Right lobe of liver (tissue), 6 donors: Measurements from ENCODE around the gene SOX18. TPM values are rescaled to one million over a fixed set of nuclear protein-coding genes. Genes with fewer than 3 reads are reported as not detected.
"Not testable (repeated sequence)": the region's sequence is repeated elsewhere in the genome, so short reads cannot be mapped to it uniquely, and the experiment has no call there.

Experiments
- ATAC-seq, 4 donors: fragments of 200-7000 bp; cut with Tn5 transposase; one replicate each; pipeline ENCODE4 v1.9.1; 2020; ENCODE audit warnings: mild to moderate bottlenecking in 4 of 4, moderate library complexity in 4 of 4
- DNase-seq, 3 donors: peaks; one replicate each; pipeline ENCODE4 v3.0.0-alpha.2; 2020
- H3K27ac ChIP-seq, 3 donors: fragments of 200-600 bp; one replicate each; pipeline ENCODE4 v1.8.0; 2022
- H3K27me3 ChIP-seq, 2 donors: fragments of 200-600 bp; one replicate each; pipeline ENCODE4 v1.8.0; 2022
- H3K36me3 ChIP-seq, 4 donors: fragments of 200-600 bp; sonication (generic) in 1 of 4; one replicate each; pipeline versions ENCODE4 v1.5.1 to v1.8.0; 2017 to 2022; ENCODE audit warnings: control low read depth in 1 of 4
- H3K4me1 ChIP-seq, 4 donors: fragments of 200-600 bp; sonication (generic) in 1 of 4; one replicate each; pipeline versions ENCODE4 v1.5.1 to v1.8.0; 2017 to 2022; ENCODE audit warnings: control low read depth in 1 of 4
- H3K4me3 ChIP-seq, 3 donors: fragments of 200-600 bp; one replicate each; pipeline ENCODE4 v1.8.0; 2022
- H3K9me3 ChIP-seq, 4 donors: fragments of 200-600 bp; sonication (generic) in 1 of 4; one replicate each; pipeline versions ENCODE4 v1.5.1 to v1.8.0; 2017 to 2022; ENCODE audit warnings: control low read depth in 1 of 4
- CTCF ChIP-seq, 4 donors: fragments of 200-600 bp in 3 of 4; fragments of 450-650 bp in 1 of 4; IDR thresholded peaks; one replicate each; pipeline versions ENCODE4 v1.5.1 to v1.8.0; 2016 to 2022; ENCODE audit warnings: antibody characterized with exemption in 4 of 4, mild to moderate bottlenecking in 2 of 4
- POLR2A ChIP-seq: fragments of 450-650 bp; IDR thresholded peaks from one replicate; pipeline ENCODE4 v1.6.1; 2017; ENCODE audit warnings: antibody characterized with exemption, mild to moderate bottlenecking
- WGBS: methylation state at CpG from one replicate; pipeline ENCODE4 v1.1.6; 2018; ENCODE audit warnings: low coverage, low lambda C conversion rate; ENCODE audit not compliant: insufficient coverage; ENCODE audit errors: missing lambda C conversion rate; 5-methylcytosine and 5-hydroxymethylcytosine counted together
- intact Hi-C, 2 donors: fragments of 100-400 bp; cut with DNase I; formaldehyde crosslinking; loops; one replicate each; pipeline versions ENCODE4 v1.11.2 to v1.14.1; 2022
- total RNA-seq, 6 experiments: library from RNA; depleted of rRNA in 2 of 6; stranded (reverse); fragments of >200 nt in 2 of 6; fragmentation: NEBNext Ultra II Directional in 3 of 6; extraction: Animal tissue kit (Norgen Biotek cat#: 25700) in 3 of 6; gene quantifications; one replicate each; pipeline versions ENCODE4 v1.1.0 to v1.2.4, GENCODE V29; 2016 to 2023
- donor health status: DM: no; HTN: yes; CAD: no.
- donor health status: DM: no; HTN: no; CAD: no.
- donor health status: DM: no; HTN: no; CAD: no.
- donor health status: DM: no; HTN: yes; CAD: no.
- donor health status: DM: no; HTN: yes; CAD: no.

The SOX18 gene
- total RNA-seq, 6 experiments from 2014 or later: 4.1 to 7.8 (median 5.6) TPM

GRCh38 chr20:64091340-64091739 is 41.9 kb upstream of the SOX18 start:
- ATAC-seq: no peak
- no peak for DNase-seq
- H3K27me3 ChIP-seq: no peaks in the 10 kb centered on the region
- TF ChIP-seq POLR2A (no peak), CTCF (IDR thresholded peaks at IDR 0.05) (no peak)
- H3K27ac ChIP-seq: no peak overlapping the region
- H3K9me3 ChIP-seq: no peaks in the 10 kb centered on the region
- H3K36me3 ChIP-seq: no peaks in the 10 kb centered on the region
- no peak overlapping the region for H3K4me3 ChIP-seq
- no CpG with 5 or more reads among the region's 19 CpGs for WGBS
- intact Hi-C loops: no loop called here
- no peaks in the 10 kb centered on the region for H3K4me1 ChIP-seq

- no peak overlapping the region for H3K27ac ChIP-seq
- ATAC-seq (peak in 1 of 4 donors; percentile 10), DNase-seq (no peak)
- no peaks in the 10 kb centered on the region for H3K36me3 ChIP-seq
- intact Hi-C loops: no loop called here
- 53% methylated on average over 4 of the region's 10 CpGs for WGBS
- H3K4me1 ChIP-seq: no peaks in the 10 kb centered on the region
- TF ChIP-seq POLR2A (no peak), CTCF (IDR thresholded peaks at IDR 0.05) (no peak)
- H3K27me3 ChIP-seq: no peaks in the 10 kb centered on the region
- no peaks in the 10 kb centered on the region for H3K9me3 ChIP-seq
- H3K4me3 ChIP-seq: no peak overlapping the region
Measured at GRCh38 chr20:64090165-64090564, 40.7 kb upstream of the SOX18 start.

- ATAC-seq, intact Hi-C loops, H3K4me3 ChIP-seq, H3K4me1 ChIP-seq, H3K36me3 ChIP-seq, H3K27ac ChIP-seq, DNase-seq, H3K9me3 ChIP-seq: not testable (repeated sequence)
- H3K27me3 ChIP-seq: peaks cover 0 to 12% of the 10 kb centered on the region in 2 donors
Measured at GRCh38 chr20:64088586-64088985, 39.1 kb upstream of the SOX18 start.

- WGBS: 94% methylated on average over 10 of the region's 36 CpGs
- H3K36me3 ChIP-seq, ATAC-seq, intact Hi-C loops, DNase-seq, H3K4me3 ChIP-seq, H3K27ac ChIP-seq, H3K9me3 ChIP-seq: not testable (repeated sequence)
- peaks cover 0 to 12% (median 1%) of the 10 kb centered on the region in 4 donors for H3K4me1 ChIP-seq
- peaks cover 0 to 12% of the 10 kb centered on the region in 2 donors for H3K27me3 ChIP-seq
Measured at GRCh38 chr20:64087226-64087825, 37.9 kb upstream of the SOX18 start.

GRCh38 chr20:64086801-64087200 is 37.4 kb upstream of the SOX18 start:
- Histone ChIP-seq H3K9me3 (no peaks in the 10 kb centered on the region), H3K4me1 (peaks cover 0 to 12% (median 1%) of the 10 kb centered on the region in 4 donors), H3K27me3 (peaks cover 0 to 12% of the 10 kb centered on the region in 2 donors), H3K27ac (no peak overlapping the region), H3K4me3 (no peak overlapping the region), H3K36me3 (no peaks in the 10 kb centered on the region)
- ATAC-seq (no peak), DNase-seq (no peak)
- intact Hi-C loops: no loop called here
- WGBS: 100% methylated on average over 4 of the region's 11 CpGs
- no peak for TF ChIP-seq CTCF (IDR thresholded peaks at IDR 0.05)
- no peak for TF ChIP-seq POLR2A
